ENCODE data around the gene SH2D7.

- TF ChIP-seq BCL3 (IDR thresholded peaks at IDR 0.05) = no peak
- TF ChIP-seq, protein P1, sequence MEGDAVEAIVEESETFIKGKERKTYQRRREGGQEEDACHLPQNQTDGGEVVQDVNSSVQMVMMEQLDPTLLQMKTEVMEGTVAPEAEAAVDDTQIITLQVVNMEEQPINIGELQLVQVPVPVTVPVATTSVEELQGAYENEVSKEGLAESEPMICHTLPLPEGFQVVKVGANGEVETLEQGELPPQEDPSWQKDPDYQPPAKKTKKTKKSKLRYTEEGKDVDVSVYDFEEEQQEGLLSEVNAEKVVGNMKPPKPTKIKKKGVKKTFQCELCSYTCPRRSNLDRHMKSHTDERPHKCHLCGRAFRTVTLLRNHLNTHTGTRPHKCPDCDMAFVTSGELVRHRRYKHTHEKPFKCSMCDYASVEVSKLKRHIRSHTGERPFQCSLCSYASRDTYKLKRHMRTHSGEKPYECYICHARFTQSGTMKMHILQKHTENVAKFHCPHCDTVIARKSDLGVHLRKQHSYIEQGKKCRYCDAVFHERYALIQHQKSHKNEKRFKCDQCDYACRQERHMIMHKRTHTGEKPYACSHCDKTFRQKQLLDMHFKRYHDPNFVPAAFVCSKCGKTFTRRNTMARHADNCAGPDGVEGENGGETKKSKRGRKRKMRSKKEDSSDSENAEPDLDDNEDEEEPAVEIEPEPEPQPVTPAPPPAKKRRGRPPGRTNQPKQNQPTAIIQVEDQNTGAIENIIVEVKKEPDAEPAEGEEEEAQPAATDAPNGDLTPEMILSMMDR (IDR thresholded peaks at IDR 0.05) = no peak
- TF ChIP-seq, protein P2, sequence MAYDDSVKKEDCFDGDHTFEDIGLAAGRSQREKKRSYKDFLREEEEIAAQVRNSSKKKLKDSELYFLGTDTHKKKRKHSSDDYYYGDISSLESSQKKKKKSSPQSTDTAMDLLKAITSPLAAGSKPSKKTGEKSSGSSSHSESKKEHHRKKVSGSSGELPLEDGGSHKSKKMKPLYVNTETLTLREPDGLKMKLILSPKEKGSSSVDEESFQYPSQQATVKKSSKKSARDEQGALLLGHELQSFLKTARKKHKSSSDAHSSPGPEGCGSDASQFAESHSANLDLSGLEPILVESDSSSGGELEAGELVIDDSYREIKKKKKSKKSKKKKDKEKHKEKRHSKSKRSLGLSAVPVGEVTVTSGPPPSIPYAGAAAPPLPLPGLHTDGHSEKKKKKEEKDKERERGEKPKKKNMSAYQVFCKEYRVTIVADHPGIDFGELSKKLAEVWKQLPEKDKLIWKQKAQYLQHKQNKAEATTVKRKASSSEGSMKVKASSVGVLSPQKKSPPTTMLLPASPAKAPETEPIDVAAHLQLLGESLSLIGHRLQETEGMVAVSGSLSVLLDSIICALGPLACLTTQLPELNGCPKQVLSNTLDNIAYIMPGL (CRISPR knock-in tag; IDR thresholded peaks at IDR 0.05; ENCODE audit: borderline replicate concordance) = no peak
- no peak for TF ChIP-seq POLR2A (IDR thresholded peaks at IDR 0.05; ENCODE audit: low read length)
- TF ChIP-seq RFX5 (IDR thresholded peaks at IDR 0.05) = no peak
Measured at GRCh38 chr15:78110916-78111475, 18.6 kb downstream of the SH2D7 start.

All from A549 (cell line).